CD4-positive, alpha-beta T cell treated with Interleukin-21 for 1 hour (primary cell): ENCODE data around the gene TCHP.
A peak's percentile ranks its signal among the peaks of the same experiment; 100 is the strongest.
"Not testable (repeated sequence)": the region's sequence is repeated elsewhere in the genome, so short reads cannot be mapped to it uniquely, and the experiment has no call there.

Source experiments
- DNase-seq: peaks from one replicate; pipeline ENCODE4 v3.0.0-alpha.2; 2020

TCHP gene, protein sequence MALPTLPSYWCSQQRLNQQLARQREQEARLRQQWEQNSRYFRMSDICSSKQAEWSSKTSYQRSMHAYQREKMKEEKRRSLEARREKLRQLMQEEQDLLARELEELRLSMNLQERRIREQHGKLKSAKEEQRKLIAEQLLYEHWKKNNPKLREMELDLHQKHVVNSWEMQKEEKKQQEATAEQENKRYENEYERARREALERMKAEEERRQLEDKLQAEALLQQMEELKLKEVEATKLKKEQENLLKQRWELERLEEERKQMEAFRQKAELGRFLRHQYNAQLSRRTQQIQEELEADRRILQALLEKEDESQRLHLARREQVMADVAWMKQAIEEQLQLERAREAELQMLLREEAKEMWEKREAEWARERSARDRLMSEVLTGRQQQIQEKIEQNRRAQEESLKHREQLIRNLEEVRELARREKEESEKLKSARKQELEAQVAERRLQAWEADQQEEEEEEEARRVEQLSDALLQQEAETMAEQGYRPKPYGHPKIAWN

DNA sequence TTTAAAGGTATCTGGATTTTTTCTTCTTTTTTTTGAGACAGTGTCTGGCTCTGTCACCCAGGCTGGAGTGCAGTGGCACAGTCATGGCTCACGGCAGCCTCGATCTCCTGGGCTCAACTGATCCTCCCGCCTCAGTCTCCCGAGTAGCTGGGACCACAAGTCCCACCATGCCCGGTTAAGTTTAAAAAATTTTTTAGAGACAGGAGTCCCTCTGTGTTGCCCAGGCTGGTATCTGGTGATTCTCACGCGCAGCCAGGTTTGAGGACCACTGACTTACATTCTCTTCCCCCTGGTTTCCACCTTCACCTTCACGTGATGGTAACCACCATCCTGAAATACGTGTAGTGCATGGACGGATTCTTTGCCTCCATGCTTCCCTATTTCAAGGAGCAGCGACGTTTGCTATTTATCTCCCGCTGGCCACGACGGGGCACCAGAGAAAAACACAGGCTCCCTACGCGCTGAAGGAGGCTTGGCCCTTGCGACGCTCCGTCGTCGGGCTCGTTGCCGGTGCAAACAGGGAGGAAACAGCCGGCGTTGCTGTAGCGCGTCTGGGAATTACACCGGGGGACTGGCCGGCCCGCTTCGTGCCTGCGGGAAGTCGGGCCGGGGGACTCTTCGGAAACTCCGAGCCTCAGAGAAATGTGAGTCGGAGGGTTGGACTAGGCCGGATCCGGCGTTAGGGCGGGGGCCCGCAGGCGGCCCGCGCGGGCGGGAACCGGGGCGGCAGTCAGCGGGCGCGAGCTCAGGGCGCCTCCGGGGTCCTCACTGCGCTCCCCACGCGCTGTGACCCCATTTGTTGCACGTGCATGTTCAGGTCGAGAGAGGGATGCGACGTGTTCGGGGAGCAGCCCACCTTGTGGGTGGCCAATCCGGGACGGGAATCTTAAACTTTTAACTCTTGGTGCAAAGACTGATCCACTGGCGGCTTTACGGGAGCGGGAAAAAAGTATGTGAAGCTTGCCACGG lies at the start of gene TCHP:
Gene TCHP (plus strand): TSS at position 492 of the 969 bp plus-strand sequence. CDS start 2,753 bp downstream, outside the sequence.
- peak; percentile 82 for DNase-seq

DNA sequence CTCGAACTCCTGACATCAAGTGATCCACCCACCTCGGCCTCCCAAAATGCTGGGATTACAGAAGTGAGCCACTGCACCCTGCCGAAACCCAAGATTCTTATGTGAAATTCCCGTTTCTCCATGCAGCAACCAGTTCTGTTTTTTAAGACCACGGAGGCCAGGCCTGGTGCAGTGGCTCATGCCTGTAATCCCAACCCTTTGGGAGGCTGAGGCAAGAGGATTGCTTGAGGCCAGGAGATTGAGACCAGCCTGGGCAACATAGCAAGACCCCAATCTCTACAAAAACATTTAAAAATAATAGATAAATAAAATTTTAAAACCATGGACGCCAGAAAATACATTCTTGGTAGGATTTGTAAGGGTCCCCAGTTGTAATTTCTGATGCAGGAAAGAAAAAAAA lies 49.6 kb upstream of the TCHP start:
- DNase-seq: not testable (repeated sequence)

DNA sequence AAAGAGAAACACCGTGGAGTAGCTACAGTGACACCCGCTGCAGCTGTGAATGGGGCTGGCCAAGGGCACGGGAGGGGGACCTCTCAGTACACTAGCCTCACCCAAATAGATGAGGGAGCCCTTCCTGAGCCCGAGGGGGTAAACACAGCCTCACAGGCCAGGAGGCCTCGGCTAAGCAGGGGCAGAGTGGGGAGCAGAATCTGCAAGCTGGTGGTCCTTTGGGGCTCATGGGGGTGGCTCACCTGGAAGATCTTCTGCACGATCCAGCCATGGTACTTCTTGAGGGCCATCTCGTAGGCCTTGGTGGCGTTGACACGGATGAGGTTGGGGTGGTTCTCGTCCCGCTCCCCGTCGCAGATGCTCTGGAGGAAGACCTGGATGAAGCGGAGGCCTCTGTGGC lies 44.7 kb upstream of the TCHP start:
- no peak for DNase-seq

DNA sequence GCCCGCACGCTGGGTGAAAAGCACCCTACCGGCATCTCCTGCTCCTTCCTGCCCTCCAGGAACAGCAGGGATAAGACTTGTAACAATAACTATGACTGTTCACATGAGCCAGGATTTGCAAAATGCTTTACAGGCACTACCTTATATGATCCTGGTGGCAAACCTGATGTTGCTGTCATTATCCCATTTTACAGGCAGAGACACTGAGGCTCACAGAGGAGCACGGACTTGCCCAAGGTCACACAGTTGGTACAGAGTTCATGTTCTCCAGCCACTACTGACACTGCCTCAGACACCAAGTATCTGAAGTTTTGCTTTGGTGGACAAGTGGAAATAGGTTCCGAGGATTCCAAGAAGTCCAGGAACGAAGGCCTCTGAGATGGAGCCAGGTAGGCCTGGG lies 42.4 kb upstream of the TCHP start:
- no peak for DNase-seq

DNA sequence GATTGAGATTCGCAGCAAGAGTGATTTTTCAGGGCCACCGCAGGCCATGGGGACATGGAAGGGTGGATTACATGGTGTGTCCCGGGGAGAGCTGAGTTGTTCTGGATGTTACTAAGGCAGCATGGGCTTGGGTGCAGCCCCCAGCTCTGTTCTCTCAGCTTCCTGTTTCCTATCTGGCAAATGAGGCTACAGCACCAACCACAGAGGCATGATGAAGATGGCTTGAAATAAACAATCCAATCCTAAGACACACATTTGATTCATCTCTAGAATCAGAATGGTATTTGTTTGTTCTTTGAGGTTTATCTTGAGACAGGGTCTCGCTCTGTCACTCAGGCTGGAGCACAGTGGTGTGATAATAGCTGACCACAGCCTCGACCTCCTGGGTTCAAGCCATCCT lies 41.3 kb upstream of the TCHP start:
- no peak for DNase-seq

DNA sequence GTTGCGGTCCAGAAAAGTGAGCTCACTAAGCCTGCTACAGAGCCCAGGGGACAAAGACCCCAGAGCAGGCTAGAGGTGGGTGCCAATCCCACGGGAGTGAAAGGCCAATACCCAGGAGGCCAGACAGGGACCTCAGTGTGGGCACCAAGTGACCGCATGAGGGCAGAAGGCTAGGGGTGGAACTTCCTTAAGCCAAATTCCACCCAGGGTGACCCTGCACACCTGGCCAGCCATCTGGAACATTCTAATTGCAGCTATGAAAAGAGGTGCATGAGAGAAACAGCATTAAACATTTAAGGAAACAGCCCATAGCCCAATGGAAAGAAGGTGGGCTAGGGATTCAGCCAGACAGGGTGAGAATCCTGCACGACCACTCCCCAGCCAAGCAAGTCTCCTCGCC lies 39.1 kb upstream of the TCHP start:
- no peak for DNase-seq

DNA sequence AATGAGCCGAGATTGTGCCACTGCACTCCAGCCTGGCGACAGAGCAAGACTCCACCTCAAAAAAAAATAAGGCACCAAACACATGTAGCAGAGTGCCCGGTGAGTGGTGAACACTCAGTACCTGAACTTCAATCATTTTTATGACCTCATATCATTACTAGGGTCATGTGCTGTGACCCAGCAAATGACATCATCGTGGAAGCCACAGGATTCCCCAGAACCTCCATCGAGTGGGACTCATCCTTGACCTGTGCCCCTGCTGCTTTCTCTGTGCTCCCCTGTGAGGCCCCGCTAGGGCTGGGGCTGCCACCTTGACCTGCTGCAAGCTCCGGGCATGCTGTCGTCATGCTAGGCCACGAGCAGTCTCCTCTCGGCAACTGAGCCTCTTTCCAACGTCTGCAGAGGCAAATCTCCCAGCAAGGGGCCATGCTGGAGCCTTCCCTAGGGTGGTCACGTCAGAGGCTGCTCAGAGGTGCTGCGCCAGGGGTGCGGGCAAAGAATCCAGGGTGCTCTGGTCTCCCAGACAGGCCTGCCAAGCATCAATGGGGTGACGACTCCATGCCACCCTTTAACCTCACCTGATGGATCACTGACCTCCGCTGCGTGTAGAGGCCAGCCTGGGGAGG lies 38.3 kb upstream of the TCHP start:
- no peak for DNase-seq

DNA sequence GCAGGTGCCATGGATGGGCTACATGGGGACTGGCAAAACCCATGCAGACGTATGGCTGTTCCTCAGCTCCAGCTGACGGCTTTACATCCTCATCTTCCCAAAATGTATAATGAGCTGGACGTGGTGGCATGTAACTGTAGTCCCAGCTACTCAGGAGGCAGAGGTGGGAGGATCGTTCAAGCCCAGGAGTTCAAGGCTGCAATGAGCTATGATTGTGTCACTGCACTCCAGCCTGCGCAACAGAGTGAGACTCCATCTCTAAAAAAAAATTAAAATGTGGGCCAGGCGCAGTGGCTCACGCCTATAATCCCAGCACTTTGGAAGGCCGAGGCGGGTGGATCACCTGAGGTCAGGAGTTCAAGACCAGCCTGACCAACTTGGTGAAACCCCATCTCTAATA lies 37.6 kb upstream of the TCHP start:
- DNase-seq: not testable (repeated sequence)

DNA sequence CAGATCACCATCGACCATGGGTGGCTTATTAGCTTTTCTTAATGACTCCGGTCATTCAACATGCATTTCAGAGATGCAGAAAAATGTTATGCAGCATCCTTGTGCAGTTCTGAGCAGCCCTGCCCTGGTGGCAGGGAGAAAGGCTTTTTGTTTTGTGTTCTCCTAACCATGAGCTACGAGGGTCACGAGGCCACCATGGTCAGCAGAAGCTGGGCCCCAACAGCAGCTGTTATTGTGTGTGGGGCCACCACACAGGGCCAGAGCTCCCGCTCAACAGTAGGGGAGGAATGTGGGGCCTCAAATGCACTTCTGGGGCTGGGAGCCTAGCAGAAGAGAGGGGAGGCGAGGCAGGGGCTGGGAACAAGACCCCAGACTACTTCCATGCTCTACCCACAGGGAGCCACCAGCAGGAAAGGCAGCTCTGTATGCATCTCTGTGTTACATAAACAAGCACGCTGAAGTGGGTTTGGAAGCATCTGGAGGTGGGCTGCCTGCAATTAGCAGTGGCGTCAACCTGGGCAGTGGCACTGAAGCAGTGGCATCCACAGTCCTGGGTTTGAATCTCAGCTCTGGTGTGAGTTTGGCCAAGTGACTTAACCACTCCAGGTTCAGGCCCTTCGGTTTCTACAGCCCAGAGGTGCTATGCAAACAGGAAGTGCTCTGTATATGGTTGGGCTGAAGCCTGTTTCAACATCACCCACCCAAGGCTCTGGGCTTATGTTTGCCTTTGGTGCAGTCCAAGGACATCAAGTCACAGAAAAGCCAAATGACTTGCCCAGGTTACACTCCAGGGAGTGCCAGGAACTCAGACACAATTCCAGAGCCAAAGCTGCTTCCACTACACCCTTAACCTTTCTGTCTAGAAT lies 36.0 kb upstream of the TCHP start:
- peak; percentile 32 for DNase-seq

DNA sequence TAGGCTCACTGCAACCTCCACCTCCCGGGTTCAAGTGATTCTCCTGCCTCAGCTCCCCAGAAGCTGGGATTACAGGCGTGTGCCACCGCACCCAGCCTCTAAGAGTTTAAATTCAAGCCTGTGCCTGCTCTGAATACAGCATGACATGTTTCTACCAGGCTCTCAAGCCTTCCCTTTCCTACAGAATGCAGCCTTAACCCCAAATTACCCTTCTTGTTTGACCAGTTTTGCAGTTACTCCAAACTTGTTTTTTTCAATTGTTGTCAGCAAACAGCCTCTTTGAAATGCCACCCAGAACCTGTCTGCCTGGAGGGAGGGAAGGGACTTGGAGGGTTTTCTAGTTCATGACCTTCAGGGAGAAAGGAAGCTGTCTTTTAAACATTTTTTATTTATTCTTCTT lies 35.2 kb upstream of the TCHP start:
- DNase-seq: no peak

DNA sequence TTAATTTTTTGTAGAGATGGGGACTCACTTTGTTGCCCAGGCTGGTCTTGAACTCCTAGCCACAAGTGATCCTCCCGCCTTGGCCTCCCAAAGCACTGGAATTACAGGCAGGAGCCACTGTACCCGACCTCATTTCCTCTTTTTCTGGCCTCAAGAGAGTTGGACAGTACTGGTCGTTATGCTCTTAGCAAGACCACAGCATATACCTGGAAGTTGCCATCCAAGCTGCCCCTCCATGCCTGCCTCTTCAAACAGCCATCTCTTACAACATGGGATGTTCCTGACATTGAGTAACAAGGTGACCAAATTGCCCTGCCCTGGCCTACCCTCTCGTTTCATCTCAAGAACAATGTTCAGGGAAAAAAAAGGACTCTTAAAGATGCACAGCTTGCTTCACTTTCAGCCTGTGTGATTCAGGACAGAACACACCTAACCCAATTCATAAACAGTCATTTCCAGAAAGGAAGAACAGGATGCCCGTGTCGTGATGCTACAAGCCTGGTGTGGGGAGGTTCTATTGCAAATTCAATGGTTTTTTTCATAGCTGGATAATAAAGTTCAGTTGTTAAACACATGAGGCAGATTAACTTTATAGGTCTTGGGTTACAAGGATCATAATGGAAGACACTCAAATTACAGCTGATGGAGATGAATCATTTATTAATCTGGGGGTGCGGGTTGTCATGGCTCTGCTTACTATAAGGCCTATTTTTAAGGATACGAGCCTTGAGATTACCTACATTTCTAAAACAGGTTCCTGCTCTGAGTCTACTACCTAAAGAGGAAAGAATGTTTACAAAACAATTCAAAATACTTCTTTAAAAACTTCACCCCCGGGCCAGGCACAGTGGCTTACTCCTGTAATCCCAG lies 31.7 kb upstream of the TCHP start:
- no peak for DNase-seq

DNA sequence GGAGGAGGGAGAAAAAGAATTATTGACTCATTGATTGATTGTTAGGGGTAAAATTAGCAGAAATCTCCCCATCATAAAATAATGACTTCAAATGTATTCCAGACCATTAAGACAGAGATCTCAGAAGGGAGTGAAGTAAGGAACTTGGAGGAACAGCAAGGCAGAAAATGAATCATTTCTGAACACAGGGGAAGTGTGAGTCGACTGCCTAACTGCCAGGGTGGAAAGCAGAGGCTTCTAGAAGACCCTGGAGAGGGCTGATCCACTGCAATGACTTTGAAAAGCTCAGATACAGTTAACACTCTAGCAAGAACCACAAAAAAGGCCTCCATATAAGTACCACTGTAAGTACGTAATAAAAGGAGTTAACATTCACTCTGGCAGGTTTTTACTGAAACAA lies 29.4 kb upstream of the TCHP start:
- DNase-seq: no peak

DNA sequence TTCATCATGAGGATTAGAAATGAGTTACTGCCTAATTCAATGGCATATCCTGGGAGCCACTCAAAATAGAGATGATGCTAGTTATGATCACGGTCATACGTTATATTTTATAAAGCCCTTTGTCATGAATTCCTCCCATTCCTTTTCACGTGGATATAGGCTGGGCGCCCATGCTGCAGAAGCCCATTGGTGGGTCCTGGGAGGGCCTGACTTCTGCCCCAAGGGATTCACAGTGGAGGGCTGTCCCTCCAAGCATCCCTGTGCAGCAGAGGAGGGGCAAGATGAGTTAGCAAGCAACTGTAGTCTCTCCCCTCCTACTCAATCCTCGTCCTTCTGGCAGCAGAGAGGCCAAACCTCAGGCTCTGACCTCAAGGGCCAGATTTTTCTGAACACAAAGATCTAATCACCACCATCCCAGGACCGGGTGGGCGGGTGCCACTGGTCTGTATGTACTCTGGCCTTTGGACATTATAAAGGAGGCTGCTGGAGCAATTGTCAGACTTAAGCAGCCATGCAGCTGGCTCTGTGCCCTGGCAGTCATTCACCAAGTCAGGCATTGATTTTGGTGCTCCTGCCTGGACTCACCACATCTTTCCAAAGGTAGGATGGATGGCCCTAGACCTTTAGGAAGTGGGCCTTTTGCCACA lies 28.3 kb upstream of the TCHP start:
- no peak for DNase-seq

DNA sequence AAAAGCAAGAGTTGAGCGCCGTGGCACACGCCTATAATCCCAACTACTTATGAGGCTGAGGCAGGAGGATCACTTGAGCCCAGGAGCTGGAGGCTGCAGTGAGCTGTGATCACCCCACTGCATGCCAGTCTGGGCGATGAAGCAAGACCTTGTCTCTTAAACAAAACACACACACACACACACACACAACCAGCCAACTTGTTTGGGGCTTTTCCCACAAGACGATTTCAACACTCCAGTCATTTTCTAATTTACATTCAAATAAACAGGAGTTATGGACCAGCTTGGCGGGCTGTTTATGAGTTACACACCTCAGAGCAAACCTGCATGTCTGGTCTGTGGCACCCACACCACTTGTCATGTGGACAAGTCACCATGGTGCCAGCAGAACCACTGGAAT lies 26.4 kb upstream of the TCHP start:
- no peak for DNase-seq

DNA sequence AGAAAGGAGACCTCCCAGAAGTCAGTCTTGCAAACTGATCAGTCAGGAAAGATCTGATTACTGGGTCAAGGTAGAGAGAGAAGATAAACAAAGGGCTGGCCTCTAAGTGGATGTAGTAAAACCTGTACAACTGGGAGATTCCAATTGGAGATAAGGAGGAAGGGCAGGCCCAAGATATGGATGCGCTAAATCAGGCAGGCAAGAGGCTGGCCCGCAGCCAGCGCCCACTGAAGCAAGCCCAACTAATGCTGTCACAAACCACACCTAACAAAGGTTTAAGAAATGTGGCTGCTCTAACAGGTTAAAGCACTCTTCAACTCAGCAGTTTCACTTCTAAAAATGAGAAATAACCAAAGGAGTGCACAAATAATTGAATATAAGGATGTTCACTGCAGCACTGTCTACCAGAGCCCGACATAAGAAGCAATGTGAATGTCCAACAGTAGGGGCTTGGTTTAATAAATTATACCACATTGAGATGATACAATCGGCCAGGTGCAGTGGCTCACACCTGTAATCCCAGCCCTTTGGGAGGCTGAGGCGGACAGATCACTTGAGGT lies 24.4 kb upstream of the TCHP start:
- no peak for DNase-seq

DNA sequence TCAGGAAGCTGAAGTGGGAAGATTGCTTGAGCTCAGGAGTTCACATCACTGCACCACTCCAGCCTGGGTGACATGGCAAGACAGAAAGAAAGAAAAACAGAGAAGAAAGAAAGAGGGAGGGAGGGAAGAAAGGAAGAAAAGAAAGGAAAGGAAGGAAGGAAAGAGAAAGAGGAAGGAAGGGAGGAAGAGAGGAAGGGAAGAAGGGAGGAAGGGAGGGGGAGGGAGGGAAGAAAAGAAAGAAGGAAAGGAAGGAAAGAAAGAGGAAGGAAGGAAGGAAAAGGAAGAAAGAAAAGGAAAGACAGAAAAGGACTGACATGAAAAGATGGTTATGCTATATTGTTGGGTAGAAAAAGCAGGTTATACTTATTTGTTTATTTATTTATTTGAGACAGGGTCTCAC lies 23.7 kb upstream of the TCHP start:
- no peak for DNase-seq

DNA sequence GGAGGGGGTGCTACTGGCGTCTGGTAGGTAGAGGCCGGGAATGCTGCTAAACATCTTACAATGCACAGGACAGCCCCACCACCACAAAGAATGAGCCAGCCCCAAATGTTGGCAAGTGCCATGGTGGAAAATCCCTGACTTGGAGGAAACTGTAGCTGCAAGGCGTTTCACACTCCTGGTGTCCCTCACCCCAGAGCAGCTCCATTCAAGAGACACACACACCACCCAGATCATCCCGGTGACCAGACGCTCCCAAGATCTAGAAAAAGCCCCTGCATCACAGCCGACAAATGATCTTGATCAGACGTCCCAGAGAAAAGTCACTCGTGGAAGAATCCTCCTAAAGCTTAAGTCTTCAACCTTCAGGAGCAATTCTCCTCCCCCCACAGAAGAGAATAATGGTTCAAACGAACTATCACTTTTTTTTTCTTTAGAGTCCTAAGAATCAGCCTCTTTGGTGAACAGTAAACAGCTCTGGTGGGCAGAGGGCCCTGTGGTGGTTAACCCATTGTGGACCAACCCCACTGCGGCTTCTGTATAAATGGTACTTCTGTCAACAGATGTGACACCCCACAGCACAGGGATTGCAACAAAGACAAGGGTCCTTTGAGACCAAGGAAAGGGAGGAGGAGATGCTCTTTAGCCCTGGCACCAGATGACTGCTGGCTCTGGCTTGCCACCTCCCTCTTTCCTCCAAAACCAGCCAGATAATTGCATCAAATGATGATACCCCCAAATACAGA lies 22.4 kb upstream of the TCHP start:
- no peak for DNase-seq

DNA sequence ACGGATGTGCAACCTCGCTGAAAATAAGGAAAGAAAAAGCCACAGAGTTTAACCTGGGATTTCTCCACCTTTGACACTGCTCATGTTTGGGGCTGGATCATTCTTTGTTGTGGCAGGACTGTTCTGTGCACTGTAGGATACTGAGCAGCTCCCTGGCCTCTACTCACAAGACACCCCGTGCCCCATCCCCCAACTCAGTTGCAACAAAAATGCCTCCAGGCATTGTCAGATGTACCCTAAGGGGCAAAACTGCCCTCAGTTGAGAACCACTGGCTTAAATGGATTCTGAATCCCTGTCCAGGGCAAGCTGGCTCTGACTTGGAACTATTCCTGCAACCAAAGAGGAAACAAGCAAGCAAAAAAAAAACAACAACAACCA lies 21.8 kb upstream of the TCHP start:
- DNase-seq: no peak

DNA sequence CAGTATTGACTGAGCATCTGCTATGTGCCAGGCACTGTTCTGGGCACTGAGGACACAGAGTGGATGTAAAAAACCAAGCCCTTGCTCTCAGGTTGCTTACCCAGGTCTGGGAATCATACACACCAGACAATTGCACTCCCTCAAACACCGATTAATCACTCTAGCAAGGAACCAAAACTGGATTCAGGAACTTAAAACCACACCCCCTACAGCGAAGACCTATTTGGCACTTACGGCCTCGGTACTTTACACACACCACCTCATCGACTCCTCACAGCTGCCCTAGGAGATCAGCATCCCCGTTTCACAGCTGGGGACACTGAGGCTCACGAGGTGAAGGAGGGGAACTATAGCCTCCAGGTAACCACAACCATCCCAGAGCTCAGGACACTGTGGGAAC lies 21.3 kb upstream of the TCHP start:
- DNase-seq: no peak
